Dermis microvascular lymphatic vessel endothelial cell (primary cell): Measurements from ENCODE around the gene SEPTIN6. TPM values are rescaled to one million over a fixed set of nuclear protein-coding genes. Genes with fewer than 3 reads are reported as not detected.

Source experiments
- DNase-seq, 2 donors: peaks; one replicate each; pipeline versions ENCODE4 v3.0.0 to v3.0.0-alpha.2; 2010; ENCODE audit warnings: low read depth in 2 of 2
- total RNA-seq: library from RNA; depleted of rRNA; stranded (reverse); fragments of >200 nt; gene quantifications from 2 replicates; pipeline ENCODE4 v1.2.1, GENCODE V29; 2014

SEPTIN6 gene
- total RNA-seq, 1 donor from 2014 or later, result 15.1 TPM

GRCh38 chrX:119655125-119655524 lies 37.8 kb downstream of the SEPTIN6 start:
- DNase-seq, result peak in 1 of 2 donors; percentile 87

- no peak for DNase-seq
Measured at GRCh38 chrX:119654112-119654531, 38.8 kb downstream of the SEPTIN6 start.

DNA sequence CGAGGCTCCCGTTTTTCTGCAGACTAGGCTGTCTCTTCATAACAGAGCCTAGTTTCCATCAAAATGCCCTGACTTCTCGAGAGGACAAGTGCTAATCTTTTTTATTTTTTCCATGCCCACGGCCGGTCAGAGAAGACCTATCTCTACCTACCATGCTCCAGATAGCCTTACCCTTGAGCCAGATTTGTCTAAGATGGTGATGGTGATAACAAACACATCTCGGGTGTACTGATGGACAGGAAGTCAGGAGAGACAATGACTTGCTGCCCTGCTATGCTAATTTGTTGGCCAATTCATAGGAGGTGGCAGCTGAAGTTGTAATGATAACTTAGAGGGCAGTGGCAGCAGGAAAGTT lies 44.6 kb downstream of the SEPTIN6 start:
- DNase-seq, result peak; percentile 2 to 30

GRCh38 chrX:119647552-119648420 lies 45.2 kb downstream of the SEPTIN6 start:
- DNase-seq, result no peak

DNA sequence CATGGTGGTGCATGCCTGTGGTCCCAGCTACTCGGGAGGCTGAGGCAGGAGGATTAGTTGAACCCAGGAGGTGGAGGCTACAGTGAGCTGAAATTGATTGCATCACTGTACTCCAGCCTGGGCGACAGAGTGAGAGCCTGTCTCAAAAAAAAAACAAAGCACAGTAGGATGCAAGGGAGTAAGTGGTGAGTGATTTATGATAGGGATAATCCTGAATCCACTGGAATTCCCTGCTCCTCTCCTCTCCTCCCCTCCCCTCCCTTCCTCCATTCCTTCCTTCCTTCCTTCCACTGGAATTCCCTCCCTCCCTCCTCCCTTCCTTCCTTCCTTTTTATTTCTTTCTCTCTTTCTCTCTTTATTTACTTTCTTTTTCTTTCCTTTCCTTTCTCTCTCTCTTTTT lies 45.9 kb downstream of the SEPTIN6 start:
- peak in 1 of 2 donors; percentile 13 for DNase-seq

GRCh38 chrX:119646515-119646914 lies 46.5 kb downstream of the SEPTIN6 start:
- DNase-seq, result no peak

- no peak for DNase-seq
Measured at GRCh38 chrX:119643696-119644095, 49.3 kb downstream of the SEPTIN6 start.

Other genes starting within 250 kb of the SEPTIN6 start
- 255 and 256 TPM in 2 replicates for gene SLC25A5, start 224.7 kb downstream of the SEPTIN6 start, total RNA-seq
- 34.4 and 36.9 TPM in 2 replicates for gene STEEP1, start 127.8 kb downstream of the SEPTIN6 start, total RNA-seq
- 15.1 and 23.4 TPM in 2 replicates for gene UBE2A, start 118.6 kb downstream of the SEPTIN6 start, total RNA-seq
- 3.1 and 4.4 TPM in 2 replicates for gene NKRF, start 86.7 kb downstream of the SEPTIN6 start, total RNA-seq
- not detected in 2 replicates for gene SOWAHD, start 65.4 kb upstream of the SEPTIN6 start, total RNA-seq
- 2,075 and 2,198 TPM in 2 replicates for gene RPL39, start 98.5 kb upstream of the SEPTIN6 start, total RNA-seq
- gene UPF3B, start 159.8 kb upstream of the SEPTIN6 start, total RNA-seq, result 1.7 and 1.8 TPM in 2 replicates
- gene RNF113A, start 178.6 kb upstream of the SEPTIN6 start, total RNA-seq, result 12.8 and 15.2 TPM in 2 replicates
- 74.3 and 128 TPM in 2 replicates for gene NDUFA1, start 178.7 kb upstream of the SEPTIN6 start, total RNA-seq
- not detected in 2 replicates for gene AKAP14, start 202.7 kb upstream of the SEPTIN6 start, total RNA-seq